Gastrocnemius medialis (tissue), 4 donors: ENCODE results near the gene TGFBR2. TPM values are rescaled to one million over a fixed set of nuclear protein-coding genes. Genes with fewer than 3 reads are reported as not detected.

Experiments
- ATAC-seq, 2 donors: fragments of 150-250 bp; one replicate each; pipeline ENCODE4 v1.9.1; 2016
- DNase-seq, 2 donors: peaks; one replicate each; pipeline ENCODE4 v3.0.0-alpha.2; 2019
- H3K27ac ChIP-seq, 4 donors: fragments of 200-600 bp; sonication (generic); 1 replicate in 1 of 4; 2 replicates in 3 of 4; pipeline ENCODE4 v1.5.1; 2016 to 2018; ENCODE audit warnings: mild to moderate bottlenecking in 2 of 4, moderate library complexity in 1 of 4
- H3K27me3 ChIP-seq, 3 donors: fragments of 200-600 bp; sonication (generic) in 2 of 3; 1 replicate in 1 of 3; 2 replicates in 2 of 3; pipeline versions ENCODE4 v1.5.1 to v1.6.0; 2016 to 2019; ENCODE audit warnings: mild to moderate bottlenecking in 1 of 3, moderate library complexity in 1 of 3
- H3K36me3 ChIP-seq, 2 donors: fragments of 200-600 bp; sonication (generic) in 1 of 2; one replicate each; pipeline ENCODE4 v1.5.1; 2017 to 2018
- H3K4me1 ChIP-seq, 2 donors: fragments of 200-600 bp; sonication (generic) in 1 of 2; one replicate each; pipeline ENCODE4 v1.5.1; 2016 to 2017; ENCODE audit warnings: mild to moderate bottlenecking in 2 of 2
- H3K4me3 ChIP-seq, 4 donors: fragments of 200-600 bp; sonication (generic) in 3 of 4; 1 replicate in 1 of 4; 2 replicates in 3 of 4; pipeline ENCODE4 v1.5.1; 2016 to 2019; ENCODE audit warnings: mild to moderate bottlenecking in 2 of 4
- H3K9me3 ChIP-seq, 3 donors: fragments of 200-600 bp; sonication (generic) in 2 of 3; 1 replicate in 1 of 3; 2 replicates in 2 of 3; pipeline ENCODE4 v1.5.1; 2016 to 2019
- CTCF ChIP-seq, 5 experiments: fragments of 450-650 bp in 3 of 5; fragments of 200-600 bp in 2 of 5; sonication (generic) in 2 of 5; IDR thresholded peaks in 4 of 5; conservative IDR thresholded peaks in 1 of 5; 1 replicate in 4 of 5; 2 replicates in 1 of 5; pipeline ENCODE4 v1.5.1; 2016 to 2019; ENCODE audit warnings: antibody characterized with exemption in 5 of 5, mild to moderate bottlenecking in 3 of 5, moderate library complexity in 3 of 5
- POLR2A ChIP-seq, 2 donors: fragments of 450-650 bp; IDR thresholded peaks; one replicate each; pipeline ENCODE4 v1.6.1; 2017; ENCODE audit warnings: antibody characterized with exemption in 2 of 2, mild to moderate bottlenecking in 2 of 2, moderate library complexity in 2 of 2
- in situ Hi-C, 4 donors: fragments of 200-750 bp; cut with MboI; loops; one replicate each; pipeline versions ENCODE4 v1.15.0 to v1.8.0; 2017; ENCODE audit warnings: low sequenced_read_pairs in 4 of 4
- intact Hi-C: fragments of 100-400 bp; cut with DNase I; formaldehyde crosslinking; loops from one replicate; pipeline ENCODE4 v1.15.1; 2023; ENCODE audit warnings: low total_unique reads
- total RNA-seq, 4 donors: library from RNA; depleted of rRNA; stranded (reverse); fragments of >200 nt; gene quantifications; one replicate each; pipeline versions ENCODE4 v1.1.0 to v1.2.3, GENCODE V29; 2016

TGFBR2 gene
- total RNA-seq, 4 donors from 2014 or later: 38.3 to 53.8 (median 47.2) TPM

DNA sequence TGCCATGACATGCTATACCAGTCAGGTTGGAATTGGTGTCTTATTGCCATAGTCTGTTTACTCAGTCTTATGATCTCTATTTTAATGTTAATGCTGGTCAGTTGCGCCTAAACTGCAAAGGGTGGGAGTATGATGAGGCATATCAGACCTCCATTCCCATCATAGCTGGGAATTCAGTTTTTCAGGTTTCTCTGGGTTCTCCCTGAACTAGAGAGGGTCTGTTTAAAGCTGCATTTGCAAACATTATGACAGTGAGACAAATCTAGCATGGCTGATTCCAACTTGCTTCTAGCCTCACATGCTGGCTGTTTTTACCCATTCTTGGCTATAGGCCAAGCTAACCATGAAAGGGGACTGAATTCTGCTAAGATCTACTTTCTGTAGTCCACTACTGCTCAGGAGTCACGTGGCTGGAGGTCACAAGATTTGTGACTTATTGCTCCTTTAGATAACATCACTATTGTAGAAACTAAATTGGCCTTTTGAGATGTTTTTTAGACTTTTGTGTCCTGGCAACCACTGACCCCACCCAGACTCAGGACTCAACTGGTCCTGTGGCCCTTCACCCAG is 96.5 kb downstream of the TGFBR2 start:
- intact Hi-C loops: no loop called here
- no peak overlapping the region for H3K27ac ChIP-seq
- DNase-seq: no peak
- H3K4me1 ChIP-seq: no peaks in the 10 kb centered on the region
- no peaks in the 10 kb centered on the region for H3K9me3 ChIP-seq
- no peak for TF ChIP-seq POLR2A (IDR thresholded peaks at IDR 0.05)
- no peak for TF ChIP-seq CTCF (IDR thresholded peaks at IDR 0.05 in 4 of 5, conservative IDR thresholded peaks at IDR 0.05 in 1 of 5)
- ATAC-seq: no peak
- no peak overlapping the region for H3K4me3 ChIP-seq
- in situ Hi-C loops: no loop called here
- H3K36me3 ChIP-seq: no peaks in the 10 kb centered on the region
- no peaks in the 10 kb centered on the region for H3K27me3 ChIP-seq

GRCh38 chr3:30704931-30705890 is 98.8 kb downstream of the TGFBR2 start:
- Histone ChIP-seq H3K9me3 (no peaks in the 10 kb centered on the region), H3K4me1 (no peaks in the 10 kb centered on the region), H3K36me3 (no peaks in the 10 kb centered on the region), H3K27ac (no peak overlapping the region), H3K4me3 (no peak overlapping the region), H3K27me3 (no peaks in the 10 kb centered on the region)
- DNase-seq (no peak), ATAC-seq (no peak)
- in situ Hi-C loops (no loop called here), intact Hi-C loops (no loop called here)
- TF ChIP-seq POLR2A (IDR thresholded peaks at IDR 0.05): no peak
- no peak for TF ChIP-seq CTCF (IDR thresholded peaks at IDR 0.05 in 4 of 5, conservative IDR thresholded peaks at IDR 0.05 in 1 of 5)

- TF ChIP-seq CTCF (IDR thresholded peaks at IDR 0.05 in 4 of 5, conservative IDR thresholded peaks at IDR 0.05 in 1 of 5): no peak
- no peak for TF ChIP-seq POLR2A (IDR thresholded peaks at IDR 0.05)
- intact Hi-C loops: no loop called here
- H3K27me3 ChIP-seq: no peaks in the 10 kb centered on the region
- in situ Hi-C loops: no loop called here
- no peaks in the 10 kb centered on the region for H3K36me3 ChIP-seq
- H3K27ac ChIP-seq: no peak overlapping the region
- ATAC-seq: no peak
- DNase-seq: no peak
- no peak overlapping the region for H3K4me3 ChIP-seq
- no peaks in the 10 kb centered on the region for H3K4me1 ChIP-seq
- no peaks in the 10 kb centered on the region for H3K9me3 ChIP-seq
Measured at GRCh38 chr3:30707825-30708224, 101.4 kb downstream of the TGFBR2 start.

DNA sequence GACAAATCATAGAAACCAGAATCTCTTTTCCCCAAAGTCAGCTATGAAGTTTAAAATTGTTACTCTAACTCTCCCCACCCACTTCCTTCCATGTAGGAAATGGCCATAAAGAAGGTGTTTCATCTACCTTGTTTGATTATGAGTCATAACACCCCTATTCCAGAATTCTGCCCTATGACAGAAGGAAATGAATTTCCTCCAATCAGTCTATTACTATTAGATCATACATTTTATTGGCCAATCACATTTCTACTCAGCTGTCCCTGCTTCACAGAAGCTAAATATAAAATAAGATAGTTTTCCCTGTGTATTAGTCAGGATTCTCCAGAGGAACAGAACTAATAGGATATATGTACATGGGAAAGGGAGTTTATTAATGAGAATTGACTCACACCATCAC is 102.1 kb downstream of the TGFBR2 start:
- Histone ChIP-seq H3K9me3 (no peaks in the 10 kb centered on the region), H3K4me3 (no peak overlapping the region), H3K27ac (no peak overlapping the region), H3K4me1 (no peaks in the 10 kb centered on the region), H3K27me3 (no peaks in the 10 kb centered on the region), H3K36me3 (no peaks in the 10 kb centered on the region)
- TF ChIP-seq CTCF (IDR thresholded peaks at IDR 0.05 in 4 of 5, conservative IDR thresholded peaks at IDR 0.05 in 1 of 5) (no peak), POLR2A (IDR thresholded peaks at IDR 0.05) (no peak)
- DNase-seq (no peak), ATAC-seq (no peak)
- in situ Hi-C loops: no loop called here
- intact Hi-C loops: no loop called here
